Measurements from ENCODE around the gene TAX1BP3. TPM values are rescaled to one million over a fixed set of nuclear protein-coding genes. Genes with fewer than 3 reads are reported as not detected.

The TAX1BP3 gene
- total RNA-seq, 1 experiment from 2014 or later: 293 TPM

- Histone ChIP-seq H3K4me1 (replicated peaks) (peaks cover 9% of the 10 kb centered on the region; the same call in 1 of the 2 replicates), H3K4me3 (no peak overlapping the region), H3K27me3 (replicated peaks) (no peaks in the 10 kb centered on the region), H3K9me3 (replicated peaks) (no peaks in the 10 kb centered on the region; the same call in 1 of the 2 replicates), H3K36me3 (peaks cover 11% of the 10 kb centered on the region), H3K27ac (no peak overlapping the region)
- no peak for DNase-seq (ENCODE audit: low read depth in 1 of 2, low spot score in 2 of 2)
Observed at GRCh38 chr17:3641717-3642486, 26.5 kb downstream of the TAX1BP3 start.

- Histone ChIP-seq H3K27me3 (replicated peaks) (no peaks in the 10 kb centered on the region), H3K4me3 (no peak overlapping the region), H3K36me3 (peaks cover 17% of the 10 kb centered on the region), H3K4me1 (replicated peaks) (peaks cover 12% of the 10 kb centered on the region; the same call in 1 of the 2 replicates), H3K9me3 (replicated peaks) (no peaks in the 10 kb centered on the region; the same call in 1 of the 2 replicates), H3K27ac (no peak overlapping the region)
- no peak for DNase-seq (ENCODE audit: low read depth in 1 of 2, low spot score in 2 of 2)
Observed at GRCh38 chr17:3641014-3641413, 27.4 kb downstream of the TAX1BP3 start.

- no peak overlapping the region for H3K4me3 ChIP-seq
- no peaks in the 10 kb centered on the region for H3K27me3 ChIP-seq (replicated peaks)
- H3K9me3 ChIP-seq (replicated peaks): no peaks in the 10 kb centered on the region; the same call in 1 of the 2 replicates
- DNase-seq (ENCODE audit: low read depth in 1 of 2, low spot score in 2 of 2): no peak
- H3K27ac ChIP-seq: no peak overlapping the region
- peaks cover 16% of the 10 kb centered on the region for H3K36me3 ChIP-seq
- peaks cover 17% of the 10 kb centered on the region for H3K4me1 ChIP-seq (replicated peaks)
Observed at GRCh38 chr17:3639981-3640596, 28.3 kb downstream of the TAX1BP3 start.

- peaks cover 22% of the 10 kb centered on the region for H3K4me1 ChIP-seq (replicated peaks)
- H3K9me3 ChIP-seq (replicated peaks): no peaks in the 10 kb centered on the region; the same call in 1 of the 2 replicates
Observed at GRCh38 chr17:3636908-3637373, 31.4 kb downstream of the TAX1BP3 start.

GRCh38 chr17:3636154-3636907 is 32.0 kb downstream of the TAX1BP3 start, which contains the start of the genes CTNS and SHPK:
CTNS (plus strand) TSS chr17:3636760; CDS start chr17:3640207, 3,447 bp downstream.
SHPK (minus strand) TSS chr17:3636250; CDS start chr17:3636219, 31 bp downstream.
- peak; percentile 96 to 98 for DNase-seq (ENCODE audit: low read depth in 1 of 2, low spot score in 2 of 2)
- Histone ChIP-seq H3K27ac (peak within 1 kb of the TSS; percentile 93), H3K27me3 (replicated peaks) (no peaks in the 10 kb centered on the region), H3K36me3 (peaks cover 11% of the 10 kb centered on the region; the same call in 1 of the 2 replicates), H3K4me3 (peak within 1 kb of the TSS; percentile 80), H3K9me3 (replicated peaks) (no peaks in the 10 kb centered on the region; the same call in 1 of the 2 replicates), H3K4me1 (replicated peaks) (peaks cover 22% of the 10 kb centered on the region)

More at GRCh38 chr17:3636908-3637373, 31.4 kb downstream of the TAX1BP3 start:
- H3K27ac ChIP-seq: 0 out of 2 replicates have a peak overlapping the region, but pooled peaks have one; percentile 93
- DNase-seq (ENCODE audit: low read depth in 1 of 2, low spot score in 2 of 2): no peak
- H3K4me3 ChIP-seq: peak overlapping the region; percentile 80
- peaks cover 11% of the 10 kb centered on the region; the same call in 1 of the 2 replicates for H3K36me3 ChIP-seq
- no peaks in the 10 kb centered on the region for H3K27me3 ChIP-seq (replicated peaks)

GRCh38 chr17:3635474-3636153 is 32.8 kb downstream of the TAX1BP3 start:
- no peak for DNase-seq (ENCODE audit: low read depth in 1 of 2, low spot score in 2 of 2)
- Histone ChIP-seq H3K36me3 (peaks cover 11% of the 10 kb centered on the region; the same call in 1 of the 2 replicates), H3K4me1 (replicated peaks) (peaks cover 22% of the 10 kb centered on the region), H3K27me3 (replicated peaks) (no peaks in the 10 kb centered on the region), H3K4me3 (peak overlapping the region; percentile 80), H3K27ac (no peak overlapping the region), H3K9me3 (replicated peaks) (no peaks in the 10 kb centered on the region; the same call in 1 of the 2 replicates)

GRCh38 chr17:3632287-3632686 is 36.1 kb downstream of the TAX1BP3 start:
- no peak overlapping the region for H3K27ac ChIP-seq
- DNase-seq (ENCODE audit: low read depth in 1 of 2, low spot score in 2 of 2): no peak
- H3K4me3 ChIP-seq: no peak overlapping the region
- peaks cover 23% of the 10 kb centered on the region for H3K36me3 ChIP-seq
- peaks cover 17% of the 10 kb centered on the region for H3K4me1 ChIP-seq (replicated peaks)
- H3K27me3 ChIP-seq (replicated peaks): no peaks in the 10 kb centered on the region
- no peaks in the 10 kb centered on the region; the same call in 1 of the 2 replicates for H3K9me3 ChIP-seq (replicated peaks)

- Histone ChIP-seq H3K4me1 (replicated peaks) (peaks cover 10% of the 10 kb centered on the region), H3K27me3 (replicated peaks) (no peaks in the 10 kb centered on the region), H3K9me3 (replicated peaks) (no peaks in the 10 kb centered on the region), H3K4me3 (no peak overlapping the region), H3K36me3 (peaks cover 19% of the 10 kb centered on the region), H3K27ac (no peak overlapping the region)
- DNase-seq (ENCODE audit: low read depth in 1 of 2, low spot score in 2 of 2): no peak
Observed at GRCh38 chr17:3630781-3631180, 37.6 kb downstream of the TAX1BP3 start.

GRCh38 chr17:3627769-3628167 is 40.6 kb downstream of the TAX1BP3 start:
- no peak overlapping the region for H3K4me3 ChIP-seq
- peaks cover 36% of the 10 kb centered on the region for H3K36me3 ChIP-seq
- H3K4me1 ChIP-seq (replicated peaks): no peaks in the 10 kb centered on the region
- H3K27me3 ChIP-seq (replicated peaks): no peaks in the 10 kb centered on the region
- H3K9me3 ChIP-seq (replicated peaks): no peaks in the 10 kb centered on the region
- no peak for DNase-seq (ENCODE audit: low read depth in 1 of 2, low spot score in 2 of 2)
- no peak overlapping the region for H3K27ac ChIP-seq

- H3K27ac ChIP-seq: no peak overlapping the region
- no peak for DNase-seq (ENCODE audit: low read depth in 1 of 2, low spot score in 2 of 2)
- H3K36me3 ChIP-seq: peaks cover 39% of the 10 kb centered on the region
- H3K4me3 ChIP-seq: no peak overlapping the region
- no peaks in the 10 kb centered on the region for H3K9me3 ChIP-seq (replicated peaks)
- H3K4me1 ChIP-seq (replicated peaks): no peaks in the 10 kb centered on the region
- H3K27me3 ChIP-seq (replicated peaks): no peaks in the 10 kb centered on the region
Observed at GRCh38 chr17:3626831-3627768, 41.3 kb downstream of the TAX1BP3 start.

GRCh38 chr17:3622977-3623594 is 45.3 kb downstream of the TAX1BP3 start:
- Histone ChIP-seq H3K9me3 (replicated peaks) (no peaks in the 10 kb centered on the region), H3K4me1 (replicated peaks) (no peaks in the 10 kb centered on the region), H3K36me3 (peaks cover 40% of the 10 kb centered on the region), H3K27me3 (replicated peaks) (no peaks in the 10 kb centered on the region), H3K27ac (no peak overlapping the region), H3K4me3 (no peak overlapping the region)
- no peak for DNase-seq (ENCODE audit: low read depth in 1 of 2, low spot score in 2 of 2)
